ENCODE results near the gene TLE4. TPM values are rescaled to one million over a fixed set of nuclear protein-coding genes. Genes with fewer than 3 reads are reported as not detected.

Gene TLE4
- polyA plus RNA-seq, 1 donor (not counting 4 experiments of a cell fraction or from before 2014, with no cell fraction given): 14.7 TPM

DNA sequence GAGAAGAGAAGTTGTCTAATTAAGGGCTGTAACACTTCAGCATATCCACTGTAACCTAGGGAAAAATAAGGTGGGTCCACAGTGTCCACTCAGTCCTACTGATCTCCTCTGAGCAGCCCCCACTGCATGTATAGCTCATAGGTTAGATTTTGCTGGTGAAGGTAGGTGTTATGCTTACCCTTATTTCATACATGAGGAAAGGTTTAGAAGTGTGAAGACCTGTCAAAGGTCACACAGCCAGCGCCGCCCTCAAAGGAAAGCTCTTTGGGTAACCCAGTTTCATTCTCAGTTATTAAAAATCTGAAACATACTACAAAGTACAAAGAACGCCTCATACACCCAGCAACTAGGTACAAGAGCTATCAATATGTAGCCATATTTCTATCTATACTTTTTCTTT lies 87.2 kb downstream of the TLE4 start:
- Histone ChIP-seq H3K36me3 (ENCODE audit: control insufficient read depth in 2 of 2, extremely low read depth in 1 of 2, insufficient read depth in 2 of 2, low read length in 2 of 2) (no peaks in the 10 kb centered on the region), H3K27ac (ENCODE audit: control insufficient read depth, insufficient read depth, low read length) (no peak overlapping the region), H3K79me2 (ENCODE audit: control insufficient read depth, insufficient read depth, low read length) (no peaks in the 10 kb centered on the region), H2AFZ (ENCODE audit: control insufficient read depth, low read length) (no peak overlapping the region), H3K4me1 (ENCODE audit: control insufficient read depth, extremely low read depth, insufficient read depth, low read length) (no peaks in the 10 kb centered on the region), H3K4me3 (ENCODE audit: control insufficient read depth in 2 of 3, extremely low read depth in 1 of 3, insufficient read depth in 2 of 3, low read depth in 1 of 3, low read length in 3 of 3) (no peak overlapping the region), H3K9ac (ENCODE audit: control insufficient read depth, extremely low read depth, insufficient read depth, low read length) (no peak overlapping the region), H3K27me3 (ENCODE audit: control insufficient read depth, extremely low read depth, insufficient read depth, low read length) (no peaks in the 10 kb centered on the region), H3K4me2 (ENCODE audit: control insufficient read depth, extremely low read depth, insufficient read depth, low read depth, low read length) (no peak overlapping the region), H4K20me1 (ENCODE audit: control insufficient read depth, extremely low read depth, insufficient read depth, low read length) (no peaks in the 10 kb centered on the region), H3K9me3 (ENCODE audit: control insufficient read depth, low read depth, low read length) (no peaks in the 10 kb centered on the region), H3K9me1 (ENCODE audit: control insufficient read depth, extremely low read depth, insufficient read depth, low read length) (no peaks in the 10 kb centered on the region)
- DNase-seq (ENCODE audit: low read depth, low spot score) (no peak), FAIRE-seq (no peak)
- no peak for TF ChIP-seq EZH2 (IDR thresholded peaks at IDR 0.05; ENCODE audit: low read length)
- TF ChIP-seq, protein P1, sequence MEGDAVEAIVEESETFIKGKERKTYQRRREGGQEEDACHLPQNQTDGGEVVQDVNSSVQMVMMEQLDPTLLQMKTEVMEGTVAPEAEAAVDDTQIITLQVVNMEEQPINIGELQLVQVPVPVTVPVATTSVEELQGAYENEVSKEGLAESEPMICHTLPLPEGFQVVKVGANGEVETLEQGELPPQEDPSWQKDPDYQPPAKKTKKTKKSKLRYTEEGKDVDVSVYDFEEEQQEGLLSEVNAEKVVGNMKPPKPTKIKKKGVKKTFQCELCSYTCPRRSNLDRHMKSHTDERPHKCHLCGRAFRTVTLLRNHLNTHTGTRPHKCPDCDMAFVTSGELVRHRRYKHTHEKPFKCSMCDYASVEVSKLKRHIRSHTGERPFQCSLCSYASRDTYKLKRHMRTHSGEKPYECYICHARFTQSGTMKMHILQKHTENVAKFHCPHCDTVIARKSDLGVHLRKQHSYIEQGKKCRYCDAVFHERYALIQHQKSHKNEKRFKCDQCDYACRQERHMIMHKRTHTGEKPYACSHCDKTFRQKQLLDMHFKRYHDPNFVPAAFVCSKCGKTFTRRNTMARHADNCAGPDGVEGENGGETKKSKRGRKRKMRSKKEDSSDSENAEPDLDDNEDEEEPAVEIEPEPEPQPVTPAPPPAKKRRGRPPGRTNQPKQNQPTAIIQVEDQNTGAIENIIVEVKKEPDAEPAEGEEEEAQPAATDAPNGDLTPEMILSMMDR (optimal IDR thresholded peaks at IDR 0.05 in 1 of 3, IDR thresholded peaks at IDR 0.05 in 1 of 3, conservative IDR thresholded peaks at IDR 0.05 in 1 of 3; ENCODE audit: extremely low read depth in 1 of 3, insufficient read depth in 2 of 3, low read length in 3 of 3): no peak
- dilution Hi-C loops (cut with MboI; ENCODE audit: extremely low pct_ligation_motif_present, low sequenced_read_pairs): no loop called here

DNA sequence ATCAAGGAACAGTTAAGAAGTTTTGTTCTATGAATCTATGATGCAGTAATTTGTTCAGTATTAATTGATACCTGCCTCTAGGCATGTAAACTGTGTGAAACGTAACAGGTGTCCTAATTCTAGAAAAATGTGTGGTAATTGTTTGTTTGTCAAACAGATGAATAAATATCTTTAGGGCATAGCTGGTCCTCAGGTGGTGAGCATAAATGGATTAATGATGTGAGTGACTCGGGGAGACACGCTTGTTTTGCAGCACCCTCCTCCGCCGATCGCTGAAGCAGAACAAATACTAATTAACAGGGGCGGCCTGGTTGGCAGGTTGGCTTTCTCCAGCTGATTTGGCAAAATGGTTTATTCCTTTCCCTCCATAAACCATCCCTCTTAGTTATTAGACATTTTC lies 88.8 kb downstream of the TLE4 start:
- TF ChIP-seq EZH2 (IDR thresholded peaks at IDR 0.05; ENCODE audit: low read length): no peak
- TF ChIP-seq, protein P1 (optimal IDR thresholded peaks at IDR 0.05 in 1 of 3, IDR thresholded peaks at IDR 0.05 in 1 of 3, conservative IDR thresholded peaks at IDR 0.05 in 1 of 3; ENCODE audit: extremely low read depth in 1 of 3, insufficient read depth in 2 of 3, low read length in 3 of 3): no peak
- dilution Hi-C loops (cut with MboI; ENCODE audit: extremely low pct_ligation_motif_present, low sequenced_read_pairs): no loop called here
- H3K4me1 ChIP-seq (ENCODE audit: control insufficient read depth, extremely low read depth, insufficient read depth, low read length): no peaks in the 10 kb centered on the region
- H3K4me2 ChIP-seq (ENCODE audit: control insufficient read depth, extremely low read depth, insufficient read depth, low read depth, low read length): no peak overlapping the region
- H3K27me3 ChIP-seq (ENCODE audit: control insufficient read depth, extremely low read depth, insufficient read depth, low read length): no peaks in the 10 kb centered on the region
- H4K20me1 ChIP-seq (ENCODE audit: control insufficient read depth, extremely low read depth, insufficient read depth, low read length): no peaks in the 10 kb centered on the region
- no peaks in the 10 kb centered on the region for H3K36me3 ChIP-seq (ENCODE audit: control insufficient read depth in 2 of 2, extremely low read depth in 1 of 2, insufficient read depth in 2 of 2, low read length in 2 of 2)
- no peak overlapping the region for H3K4me3 ChIP-seq (ENCODE audit: control insufficient read depth in 2 of 3, extremely low read depth in 1 of 3, insufficient read depth in 2 of 3, low read depth in 1 of 3, low read length in 3 of 3)
- FAIRE-seq: no peak
- no peaks in the 10 kb centered on the region for H3K9me1 ChIP-seq (ENCODE audit: control insufficient read depth, extremely low read depth, insufficient read depth, low read length)
- no peaks in the 10 kb centered on the region for H3K9me3 ChIP-seq (ENCODE audit: control insufficient read depth, low read depth, low read length)
- no peak overlapping the region for H3K9ac ChIP-seq (ENCODE audit: control insufficient read depth, extremely low read depth, insufficient read depth, low read length)
- no peaks in the 10 kb centered on the region for H3K79me2 ChIP-seq (ENCODE audit: control insufficient read depth, insufficient read depth, low read length)
- no peak overlapping the region for H2AFZ ChIP-seq (ENCODE audit: control insufficient read depth, low read length)
- no peak for DNase-seq (ENCODE audit: low read depth, low spot score)
- no peak overlapping the region for H3K27ac ChIP-seq (ENCODE audit: control insufficient read depth, insufficient read depth, low read length)

Data from keratinocyte (primary cell).